NCI-H748 (cell line): ENCODE measurements around the gene ESM1.
"Not testable (repeated sequence)": the region's sequence is repeated elsewhere in the genome, so short reads cannot be mapped to it uniquely, and the experiment has no call there.

Experiments used
- DNase-seq: peaks from one replicate; lab custom pipeline; 2025; ENCODE audit not compliant: unreplicated experiment; lab: John Stamatoyannopoulos, UW

The ESM1 gene

GRCh38 chr5:54985301-54986268 is at the start of gene ESM1:
TSS of gene ESM1 (minus strand) at chr5:54985593. CDS start at chr5:54985517, 76 bp downstream.
- peak; percentile 71 for DNase-seq

DNA sequence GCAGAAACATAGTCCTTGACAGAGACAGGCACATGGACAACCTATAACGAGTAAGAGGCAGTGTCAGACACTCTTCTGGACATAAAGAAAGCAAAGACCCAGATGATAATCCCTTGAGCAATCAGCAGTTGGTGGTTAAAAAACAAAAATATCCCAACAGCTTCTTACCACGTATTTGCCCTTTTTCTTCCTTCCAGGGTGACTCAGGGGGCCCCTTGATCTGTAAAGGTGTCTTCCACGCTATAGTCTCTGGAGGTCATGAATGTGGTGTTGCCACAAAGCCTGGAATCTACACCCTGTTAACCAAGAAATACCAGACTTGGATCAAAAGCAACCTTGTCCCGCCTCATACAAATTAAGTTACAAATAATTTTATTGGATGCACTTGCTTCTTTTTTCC is 48.2 kb upstream of the ESM1 start:
- no peak for DNase-seq

GRCh38 chr5:55031492-55031891 is 46.1 kb upstream of the ESM1 start:
- DNase-seq: no peak

GRCh38 chr5:55030676-55031369 is 45.4 kb upstream of the ESM1 start:
- DNase-seq: no peak

DNA sequence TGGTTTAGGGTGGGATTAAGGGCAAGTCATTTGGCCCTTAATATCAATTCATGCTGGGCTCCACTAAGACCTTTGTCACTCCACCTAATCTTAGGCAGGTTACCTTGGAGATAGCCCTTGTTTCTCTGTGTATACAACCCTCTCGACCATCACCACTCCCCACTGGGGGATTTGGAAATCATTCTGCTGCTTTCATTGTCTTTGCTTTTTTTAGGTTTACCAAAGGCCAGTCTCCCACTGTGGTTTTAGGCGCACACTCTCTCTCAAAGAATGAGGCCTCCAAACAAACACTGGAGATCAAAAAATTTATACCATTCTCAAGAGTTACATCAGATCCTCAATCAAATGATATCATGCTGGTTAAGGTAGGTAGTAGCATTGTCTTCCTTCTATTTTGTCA is 44.8 kb upstream of the ESM1 start:
- DNase-seq: peak; percentile 86

GRCh38 chr5:55027595-55027994 is 42.2 kb upstream of the ESM1 start:
- DNase-seq: no peak

- no peak for DNase-seq
These were observed 37.1 kb upstream of the ESM1 start for GRCh38 chr5:55022450-55022849.

GRCh38 chr5:55021821-55022220 is 36.4 kb upstream of the ESM1 start:
- no peak for DNase-seq

DNA sequence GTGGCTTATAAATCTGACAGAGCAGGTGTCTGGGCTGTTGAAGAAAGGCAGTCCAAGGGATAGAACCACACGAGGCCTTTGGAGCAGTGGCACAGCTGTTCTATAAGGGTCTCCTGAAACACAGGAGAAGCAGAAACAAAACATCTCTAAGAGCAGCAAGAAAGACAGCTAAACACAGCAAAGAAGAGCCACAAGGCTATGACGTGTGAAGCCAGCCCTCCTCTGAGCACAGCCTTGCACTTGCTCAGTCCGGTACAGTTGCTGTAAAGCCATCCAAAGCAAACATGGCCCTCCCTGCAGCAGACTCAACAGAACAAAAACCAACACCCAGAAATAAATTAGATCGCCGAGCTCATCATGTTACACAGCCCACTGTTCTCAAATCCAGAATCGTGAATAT is 36.0 kb upstream of the ESM1 start:
- peak; percentile 58 for DNase-seq

DNA sequence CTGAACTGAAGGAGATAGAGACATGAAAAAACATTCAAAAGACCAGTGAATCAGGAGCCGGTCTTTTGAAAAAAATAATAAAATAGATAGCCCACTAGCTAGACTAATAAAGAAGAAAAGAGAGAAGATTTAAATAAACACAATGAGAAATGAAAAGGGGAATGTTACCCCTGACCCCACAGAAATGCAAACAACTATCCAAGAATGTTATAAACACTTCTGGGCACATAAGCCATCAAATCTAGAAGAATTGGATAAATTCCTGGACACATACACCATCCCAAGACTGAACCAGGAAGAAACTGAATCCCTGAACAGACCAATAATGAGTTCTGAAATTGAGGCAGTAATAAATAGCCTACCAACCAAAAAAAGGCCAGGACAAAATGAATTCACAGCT is 24.8 kb upstream of the ESM1 start:
- not testable (repeated sequence) for DNase-seq

GRCh38 chr5:55004729-55005128 is 19.3 kb upstream of the ESM1 start:
- DNase-seq: no peak

GRCh38 chr5:55003432-55004065 is 18.2 kb upstream of the ESM1 start:
- no peak for DNase-seq

DNA sequence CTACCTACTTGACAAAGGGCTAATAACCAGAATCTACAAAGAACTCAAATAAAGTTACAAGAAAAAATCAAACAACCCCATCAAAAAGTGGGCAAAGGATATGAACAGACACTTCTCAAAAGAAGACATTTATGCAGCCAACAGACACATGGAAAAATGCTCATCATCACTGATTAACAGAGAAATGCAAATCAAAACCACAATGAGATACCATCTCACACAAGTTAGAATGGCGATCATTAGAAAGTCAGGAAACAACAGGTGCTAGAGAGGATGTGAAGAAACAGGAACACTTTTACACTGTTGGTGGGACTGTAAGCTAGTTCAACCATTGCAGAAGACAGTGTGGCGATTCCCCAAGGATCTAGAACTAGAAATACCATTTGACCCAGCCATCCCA is 16.8 kb upstream of the ESM1 start:
- DNase-seq: not testable (repeated sequence)

DNA sequence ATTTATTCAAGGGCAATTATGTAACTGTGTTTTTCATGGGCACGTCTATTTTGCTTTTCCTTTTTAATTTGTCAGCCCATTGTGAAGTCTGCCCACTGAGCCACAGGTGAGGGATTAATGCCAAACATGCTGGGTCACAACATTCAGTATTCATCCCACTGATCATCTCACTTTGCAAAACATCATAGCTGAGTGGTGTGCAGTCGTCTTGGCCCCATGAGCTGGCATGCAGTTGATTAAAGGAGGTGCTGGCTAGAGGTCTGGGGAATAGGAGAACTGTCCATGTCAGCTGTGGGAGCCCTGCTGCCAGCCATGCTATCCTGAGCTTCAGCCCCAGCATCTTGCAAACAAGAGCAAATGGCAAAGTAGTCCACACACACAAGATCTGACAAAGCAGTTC is 11.7 kb upstream of the ESM1 start:
- no peak for DNase-seq

DNA sequence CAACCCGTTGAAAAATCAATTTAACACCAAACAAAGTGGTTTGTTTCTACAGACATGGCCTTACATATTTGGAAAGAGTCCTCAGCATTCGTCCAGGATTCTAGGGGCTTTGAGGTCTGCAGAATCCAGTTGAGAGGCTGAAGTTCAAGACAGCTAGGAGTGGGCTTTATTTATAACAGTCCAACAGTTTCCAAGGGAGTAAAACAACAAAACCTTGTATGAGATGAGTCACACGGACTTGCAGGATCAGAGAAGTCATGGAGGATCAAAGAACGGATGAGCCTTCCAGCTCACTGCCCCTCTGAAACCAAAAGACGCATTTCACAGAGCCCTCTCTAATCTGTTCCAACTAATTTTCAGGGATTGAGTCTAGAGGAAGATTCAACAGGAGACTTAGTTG is 11.1 kb upstream of the ESM1 start:
- DNase-seq: no peak

DNA sequence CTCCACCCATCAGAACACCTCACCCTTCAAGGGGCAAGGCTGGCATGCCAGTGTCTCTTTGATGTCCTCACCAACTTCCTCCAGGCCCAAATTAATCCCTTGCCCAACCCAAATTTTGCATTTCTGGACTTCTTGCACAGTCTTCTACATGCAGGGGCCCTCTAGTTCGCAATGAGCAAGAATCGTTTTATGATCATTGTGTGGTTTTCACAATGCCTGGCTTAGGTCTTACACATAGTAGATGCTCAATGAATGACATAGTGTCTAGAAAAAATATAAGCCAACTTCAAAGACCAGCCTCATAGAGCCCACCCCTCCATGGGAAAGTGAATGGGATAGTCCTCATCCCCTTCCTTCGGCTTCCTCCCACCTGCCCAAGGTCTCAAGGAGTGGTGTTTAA is 9.8 kb upstream of the ESM1 start:
- no peak for DNase-seq

DNA sequence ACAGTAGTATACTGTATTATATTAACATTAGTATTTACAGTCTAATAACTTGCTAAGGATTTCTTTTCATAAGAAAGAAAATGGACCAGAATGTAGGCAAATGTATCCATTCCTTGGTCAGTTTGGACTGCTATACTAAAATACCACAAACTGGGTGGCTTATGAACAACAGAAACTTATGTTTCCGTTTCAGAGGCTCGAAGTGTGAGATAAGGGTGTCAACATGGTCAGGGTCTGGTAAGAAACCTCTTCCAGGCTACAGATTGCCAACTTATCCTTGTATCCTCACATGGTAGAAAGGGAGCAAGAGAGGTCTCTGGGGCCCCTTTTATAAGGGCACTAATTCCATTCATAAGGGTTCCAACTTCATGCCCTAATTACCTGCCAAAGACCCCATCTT is 9.2 kb upstream of the ESM1 start:
- no peak for DNase-seq

GRCh38 chr5:54993318-54993717 is 7.9 kb upstream of the ESM1 start:
- peak; percentile 36 for DNase-seq

- no peak for DNase-seq
These were observed 6.0 kb upstream of the ESM1 start for GRCh38 chr5:54991416-54991815.

GRCh38 chr5:54990841-54991258 is 5.5 kb upstream of the ESM1 start:
- DNase-seq: no peak

DNA sequence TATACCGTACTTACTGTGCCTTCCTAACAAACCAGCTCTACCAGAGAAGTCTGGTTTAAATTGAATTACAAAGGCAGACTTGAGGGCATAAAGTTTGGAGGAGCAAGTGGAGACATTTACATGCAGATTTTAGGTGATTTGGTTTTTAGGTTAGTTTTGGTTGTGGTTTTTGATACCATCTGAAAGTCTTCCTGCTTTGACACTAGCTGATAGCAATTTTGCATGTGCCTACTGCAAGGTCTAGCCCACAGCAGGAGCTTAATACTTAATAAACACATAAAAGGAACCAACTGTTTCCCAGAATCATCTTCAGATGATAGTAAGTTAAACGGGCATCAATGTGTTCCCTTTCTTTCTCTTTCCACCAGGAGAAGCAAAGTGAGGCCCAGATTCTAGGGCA is 3.4 kb upstream of the ESM1 start:
- no peak for DNase-seq

DNA sequence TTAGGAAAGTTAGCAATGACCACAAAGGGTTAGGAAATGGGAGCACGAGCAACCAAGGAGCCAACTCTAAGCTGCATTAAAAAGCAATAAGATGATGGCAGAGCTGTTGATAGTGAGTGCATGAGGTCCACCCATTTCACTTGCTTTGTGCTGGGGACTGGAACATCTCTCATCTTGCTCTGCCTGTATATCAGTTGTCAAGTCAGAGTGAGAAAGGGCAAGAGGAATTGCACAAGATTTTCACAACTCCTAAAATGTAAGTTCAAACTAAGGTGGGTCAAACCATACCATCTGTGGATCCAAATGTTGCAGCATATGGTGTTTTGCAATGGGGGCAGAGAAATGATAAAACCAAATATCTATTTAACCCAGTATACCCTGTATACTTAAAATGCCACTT is 2.8 kb upstream of the ESM1 start:
- no peak for DNase-seq
